DOHH2 (cell line): Measurements from ENCODE around the gene IMMP2L.

ENCODE experiments used
- CTCF ChIP-seq: fragments of 200-600 bp; sonication (generic); IDR thresholded peaks from one replicate; pipeline ENCODE4 v1.5.1; 2014; ENCODE audit warnings: antibody characterized with exemption, mild to moderate bottlenecking, low read depth, low read length; ENCODE audit not compliant: poor library complexity, severe bottlenecking
- EZH2phosphoT487 ChIP-seq: fragments of 200-600 bp; sonication (generic); IDR thresholded peaks from 2 replicates; pipeline ENCODE4 v1.6.1; 2017; ENCODE audit warnings: borderline replicate concordance, mild to moderate bottlenecking, antibody characterized with exemption, low read length, moderate library complexity, mixed read lengths

- TF ChIP-seq CTCF (no peak), EZH2phosphoT487 (no peak)
These were observed 389.6 kb downstream of the IMMP2L start for GRCh38 chr7:111172564-111173257.
